Hematopoietic multipotent progenitor cell treated with erythropoietin and hydrocortisone succinate and interleukin-3 and kit ligand, for 4 days (in vitro differentiated cells): Measurements from ENCODE around the gene CIRBP.
"Not testable (repeated sequence)": the region's sequence is repeated elsewhere in the genome, so short reads cannot be mapped to it uniquely, and the experiment has no call there.

Experiments
- DNase-seq: peaks from one replicate; pipeline ENCODE4 v3.0.0-alpha.2; 2015

Gene CIRBP

DNA sequence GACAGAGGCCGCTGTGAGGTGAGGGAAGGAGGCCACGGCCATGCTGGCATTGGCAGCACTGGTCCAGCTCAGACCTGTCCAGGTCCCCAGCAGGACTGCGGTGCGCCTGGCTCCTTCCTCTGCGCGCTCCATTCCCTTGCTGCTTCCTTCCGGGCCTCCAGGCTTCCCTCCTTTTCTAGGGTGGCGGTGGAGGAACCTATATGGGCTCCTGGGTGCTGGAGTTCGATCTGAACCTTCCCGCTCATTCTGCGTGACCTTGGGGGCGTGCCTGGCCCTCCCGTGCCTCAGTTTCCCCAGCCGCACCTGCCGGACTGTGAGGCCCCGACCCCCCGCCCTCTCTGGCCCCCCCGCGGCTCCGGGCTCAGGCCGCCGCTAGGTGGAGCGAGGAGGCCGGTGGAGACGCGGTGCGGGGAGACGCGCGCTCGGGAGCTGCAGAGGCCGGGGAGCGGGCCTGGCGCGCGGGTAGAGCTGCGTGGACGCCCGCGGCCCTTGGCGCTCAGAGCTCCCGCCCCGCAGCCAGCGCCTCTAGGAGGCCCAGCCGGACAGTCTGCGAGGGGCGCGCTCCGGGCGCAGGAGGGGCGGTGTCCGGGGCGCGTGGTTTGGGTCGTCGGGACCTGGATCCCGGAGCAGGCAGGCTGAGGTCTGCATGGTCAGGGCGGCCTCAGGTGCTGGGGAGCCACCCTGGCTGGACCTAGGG is 46.5 kb downstream of the CIRBP start:
- DNase-seq: peak; percentile 65

- DNase-seq: no peak
Measured at GRCh38 chr19:1316466-1316865, 47.3 kb downstream of the CIRBP start.

- DNase-seq: no peak
Measured at GRCh38 chr19:1317274-1318003, 48.3 kb downstream of the CIRBP start.

GRCh38 chr19:1318678-1319471 is 49.7 kb downstream of the CIRBP start:
- no peak for DNase-seq

DNA sequence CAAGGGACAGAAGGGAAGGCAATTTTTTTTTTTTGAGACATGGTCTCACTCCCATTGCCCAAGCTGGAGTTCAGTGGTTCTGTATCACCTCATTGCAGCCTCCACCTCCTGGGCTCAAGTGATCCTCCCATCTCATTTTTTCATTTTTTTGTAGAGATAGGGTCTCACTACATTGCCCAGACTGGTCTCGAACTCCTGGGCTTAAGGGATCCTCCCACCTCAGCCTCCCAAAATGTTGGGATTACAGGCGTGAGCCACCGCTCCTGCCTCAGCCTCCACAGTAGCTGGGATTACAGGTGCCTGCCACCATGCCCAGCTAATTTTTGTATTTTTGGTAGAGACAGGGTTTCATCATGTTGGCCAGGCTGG is 51.1 kb downstream of the CIRBP start:
- not testable (repeated sequence) for DNase-seq

GRCh38 chr19:1321539-1321938 is 52.4 kb downstream of the CIRBP start:
- no peak for DNase-seq

DNA sequence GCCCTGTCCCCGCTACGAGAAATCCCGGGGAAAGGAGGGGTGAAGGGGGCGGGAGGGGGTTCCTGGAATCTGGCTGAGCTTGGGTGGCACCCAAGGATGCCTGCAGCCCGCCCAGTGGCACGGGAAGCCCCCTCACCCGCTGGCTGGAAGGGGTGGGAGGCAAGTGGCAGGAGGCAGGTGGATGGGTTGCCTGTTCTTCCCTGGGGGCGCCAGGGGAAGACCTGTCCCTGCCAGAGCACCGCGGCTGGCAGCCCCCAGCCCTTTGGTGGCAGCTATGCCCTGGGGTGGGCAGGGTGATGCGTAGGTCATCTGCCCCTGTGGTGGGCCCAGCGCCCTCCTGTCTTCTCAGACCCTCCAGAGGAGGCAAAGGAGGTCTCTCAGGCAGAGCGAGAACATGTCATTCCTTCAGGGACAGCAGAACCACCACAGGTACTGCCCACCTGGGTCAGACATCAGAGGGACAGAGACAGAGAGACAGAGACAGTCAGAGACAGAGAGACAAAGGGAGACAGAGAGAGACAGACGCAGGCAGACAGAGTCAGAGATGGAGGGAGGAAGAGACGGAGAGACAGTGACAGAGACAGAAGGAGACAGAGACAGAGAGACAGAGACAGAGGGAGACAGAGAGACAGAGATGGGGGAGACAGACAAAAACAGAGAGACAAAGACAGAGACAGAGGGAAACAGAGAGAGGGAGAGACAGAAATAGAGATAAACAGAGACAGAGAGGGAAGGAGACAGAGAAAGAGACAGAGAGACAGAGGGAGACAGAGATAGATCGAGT is 53.3 kb downstream of the CIRBP start:
- no peak for DNase-seq

DNA sequence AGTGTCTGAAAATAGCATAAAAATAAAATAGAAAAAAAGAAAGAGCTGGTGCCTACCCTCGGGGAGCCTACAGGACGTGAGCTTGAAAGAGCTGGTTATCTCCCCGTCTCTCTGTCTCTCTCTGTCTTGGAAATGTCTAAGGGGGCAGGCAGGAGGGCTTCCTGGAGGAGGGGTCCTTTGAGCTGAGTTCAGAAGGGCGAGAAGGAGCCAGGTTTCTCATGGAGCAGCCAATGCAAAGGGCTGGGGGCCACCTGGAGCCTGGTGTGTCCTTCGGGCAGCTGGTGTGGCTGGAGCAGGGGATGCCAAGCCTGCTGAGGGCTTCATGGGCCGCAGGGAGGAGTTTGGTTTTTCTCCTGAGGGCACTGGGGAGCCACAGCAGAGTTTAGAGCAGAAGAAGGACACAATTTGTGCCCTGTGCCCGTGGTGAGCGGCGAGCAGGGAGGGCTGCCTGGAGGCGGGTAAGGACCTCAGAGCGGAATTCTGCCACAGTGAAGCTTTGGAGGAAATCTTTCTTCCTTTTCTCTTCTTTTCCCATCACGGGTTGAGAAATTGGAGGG is 55.2 kb downstream of the CIRBP start:
- DNase-seq: no peak
